HepG2 (cell line): ENCODE data around the gene OR2B3. TPM values are rescaled to one million over a fixed set of nuclear protein-coding genes. Genes with fewer than 3 reads are reported as not detected.

Experiments used
- ATAC-seq: fragments of 200-7000 bp; cut with Tn5 transposase; 3 replicates; pipeline ENCODE4 v1.9.1; 2020; ENCODE audit warnings: mild to moderate bottlenecking, moderate library complexity
- BruUV-seq: library from RNA; stranded (reverse); fragments of 400-500 nt; replicated peaks from 2 replicates; lab custom pipeline; 2021; lab: Mats Ljungman, UMichigan
- CTCF ChIA-PET: fragments of 300-600 bp; formaldehyde crosslinking; extraction: SDS; loops from one replicate; lab custom pipeline; 2021; ENCODE audit warnings: low total read pairs, inconsistent platforms, low intra/inter-chr PET ratio; lab: Yijun Ruan, JAX
- POLR2A ChIA-PET: fragments of 350-600 bp; sonication (Branson Sonifier 250); formaldehyde crosslinking; loops from one replicate; lab custom pipeline; 2020; ENCODE audit warnings: antibody characterized with exemption, inconsistent platforms; lab: Yijun Ruan, JAX
- DNase-seq: peaks from one replicate; pipeline ENCODE4 v3.0.0-alpha.2; 2015; ENCODE audit warnings: low spot score
- FAIRE-seq: peaks from 3 replicates; lab custom pipeline; 2011; peaks lifted over from hg19 to GRCh38; lab: Jason Lieb, UNC
- H2AFZ ChIP-seq: one replicate; pipeline ENCODE4 v1.6.1; 2011; ENCODE audit warnings: low read length, inconsistent platforms
- H3K27ac ChIP-seq: fragments of 300-600 bp; 3 replicates; pipeline ENCODE4 v1.8.0; 2011; ENCODE audit warnings: mixed run types, mild to moderate bottlenecking, mixed read lengths, low read length, inconsistent platforms; ENCODE audit not compliant: insufficient read depth; ENCODE audit errors: extremely low read length
- H3K27me3 ChIP-seq, 2 experiments: fragments of 200-600 bp in 1 of 2; 2 replicates in 1 of 2; 3 replicates in 1 of 2; pipeline versions ENCODE4 v1.6.0 to v1.8.0; 2011; ENCODE audit warnings: low read length in 2 of 2, mild to moderate bottlenecking in 2 of 2, moderate library complexity in 2 of 2, inconsistent platforms in 1 of 2; ENCODE audit not compliant: insufficient read depth in 2 of 2, control insufficient read depth in 1 of 2
- H3K36me3 ChIP-seq, 2 experiments: fragments of 200-600 bp in 1 of 2; replicated peaks in 1 of 2; 2 replicates in 1 of 2; 3 replicates in 1 of 2; pipeline versions ENCODE4 v1.5.1 to v1.8.0; 2011; ENCODE audit warnings: low read length in 2 of 2, inconsistent platforms in 1 of 2; ENCODE audit not compliant: insufficient read depth in 2 of 2, control insufficient read depth in 1 of 2
- H3K4me1 ChIP-seq: 2 replicates; pipeline ENCODE4 v1.5.1; 2012; ENCODE audit warnings: low read length, inconsistent platforms; ENCODE audit not compliant: insufficient read depth
- H3K4me2 ChIP-seq: 2 replicates; pipeline ENCODE4 v1.6.0; 2011; ENCODE audit warnings: low read depth, low read length, inconsistent platforms
- H3K4me3 ChIP-seq, 3 experiments: fragments of 200-600 bp in 1 of 3; sonication (generic), shearing (Covaris generic) in 1 of 3; replicated peaks in 1 of 3; 2 replicates each; pipeline ENCODE4 v1.5.1; 2011 to 2016; ENCODE audit warnings: low read length in 3 of 3, inconsistent platforms in 2 of 3, low read depth in 2 of 3, mild to moderate bottlenecking in 2 of 3, control low read depth in 1 of 3, mixed read lengths in 1 of 3; ENCODE audit not compliant: insufficient read depth in 1 of 3
- H3K79me2 ChIP-seq: one replicate; pipeline ENCODE4 v1.6.1; 2011; ENCODE audit warnings: low read length, inconsistent platforms; ENCODE audit not compliant: insufficient read depth
- H3K9ac ChIP-seq: 2 replicates; pipeline ENCODE4 v1.6.0; 2011; ENCODE audit warnings: mild to moderate bottlenecking, low read depth, low read length, inconsistent platforms; ENCODE audit not compliant: insufficient read depth
- H3K9me3 ChIP-seq: 2 replicates; pipeline ENCODE4 v1.5.1; 2012; ENCODE audit warnings: mild to moderate bottlenecking, low read length
- H4K20me1 ChIP-seq: 2 replicates; pipeline ENCODE4 v1.6.0; 2011; ENCODE audit warnings: inconsistent platforms, mild to moderate bottlenecking, low read length, moderate library complexity; ENCODE audit not compliant: insufficient read depth
- MAFF ChIP-seq: IDR thresholded peaks from 2 replicates; pipeline ENCODE4 v1.6.1; 2011; ENCODE audit warnings: low read depth, low read length, improper control_type of control experiment
- MAFG ChIP-seq: sonication (generic); formaldehyde crosslinking; IDR thresholded peaks from 2 replicates; pipeline ENCODE4 v1.5.1; 2020; ENCODE audit warnings: mild to moderate bottlenecking, missing genetic modification reagents
- MAFK ChIP-seq, 2 experiments: IDR thresholded peaks in 1 of 2; conservative IDR thresholded peaks in 1 of 2; 2 replicates each; pipeline ENCODE4 v1.6.1; 2011; ENCODE audit warnings: improper control_type of control experiment in 2 of 2, low read length in 2 of 2
- REL ChIP-seq: sonication (generic); formaldehyde crosslinking; conservative IDR thresholded peaks from 2 replicates; pipeline ENCODE4 v1.8.0; 2022; ENCODE audit warnings: mild to moderate bottlenecking, missing genetic modification reagents, moderate library complexity
- SMC3 ChIP-seq: IDR thresholded peaks from 2 replicates; pipeline ENCODE4 v1.6.1; 2011; ENCODE audit warnings: low read length, improper control_type of control experiment
- STAG1 ChIP-seq: sonication (generic); formaldehyde crosslinking; IDR thresholded peaks from 2 replicates; pipeline ENCODE4 v1.4.0; 2020; ENCODE audit warnings: missing genetic modification reagents
- WGBS: methylation state at CpG from one replicate; pipeline ENCODE4 v1.1.6; 2017; ENCODE audit warnings: low lambda C conversion rate; 5-methylcytosine and 5-hydroxymethylcytosine counted together
- in situ Hi-C: cut with HindIII; loops from 2 replicates; pipeline ENCODE4 v1.10.0; 2017; ENCODE audit warnings: low pct_unique_long_range_greater_than_20kb; ENCODE audit not compliant: extremely low pct_ligation_motif_present
- intact Hi-C: fragments of 100-400 bp; cut with micrococcal nuclease; formaldehyde crosslinking; loops from one replicate; pipeline ENCODE4 v1.10.0; 2022; ENCODE audit not compliant: unreplicated experiment
- polyA plus RNA-seq, 8 experiments: library from polyadenylated mRNA; depleted of rRNA in 3 of 8; stranded (reverse) in 7 of 8; unstranded in 1 of 8; fragments of >200 nt; fragmentation: Illumina TruSeq in 4 of 8; extraction: Trizol in 4 of 8; gene quantifications; 2 replicates each; pipeline versions ENCODE4 v1.2.1 to v1.2.3, GENCODE V29; 2011 to 2016; ENCODE audit warnings: low read depth in 4 of 8, missing spikeins in 1 of 8, mixed read lengths in 1 of 8; ENCODE audit not compliant: insufficient read depth in 1 of 8
- total RNA-seq, 5 experiments: library from RNA; depleted of rRNA; stranded (reverse); fragments of >200 nt; fragmentation: Illumina TruSeq; extraction: Trizol; gene quantifications; 2 replicates each; pipeline ENCODE4 v1.2.3, GENCODE V29; 2016; ENCODE audit warnings: low read depth in 1 of 5
- TF ChIP-seq, protein P1 (sequence below): sonication (generic); formaldehyde crosslinking; IDR thresholded peaks from 2 replicates; pipeline ENCODE4 v1.5.0; 2020; ENCODE audit warnings: mild to moderate bottlenecking, missing genetic modification reagents, moderate library complexity
- TF ChIP-seq, protein P2 (sequence below): sonication (generic); formaldehyde crosslinking; IDR thresholded peaks from 2 replicates; pipeline ENCODE4 v1.4.0; 2020; ENCODE audit warnings: missing genetic modification reagents
- TF ChIP-seq, protein P3 (sequence below): sonication (generic); formaldehyde crosslinking; IDR thresholded peaks from 2 replicates; pipeline ENCODE4 v1.9.0; 2022; ENCODE audit warnings: missing genetic modification reagents, mild to moderate bottlenecking, borderline replicate concordance

Gene OR2B3
- total and polyA plus RNA-seq, 2 of the 13 experiments (the other 11 are each of a cell fraction or from before 2014, with no cell fraction given), result not detected

DNA sequence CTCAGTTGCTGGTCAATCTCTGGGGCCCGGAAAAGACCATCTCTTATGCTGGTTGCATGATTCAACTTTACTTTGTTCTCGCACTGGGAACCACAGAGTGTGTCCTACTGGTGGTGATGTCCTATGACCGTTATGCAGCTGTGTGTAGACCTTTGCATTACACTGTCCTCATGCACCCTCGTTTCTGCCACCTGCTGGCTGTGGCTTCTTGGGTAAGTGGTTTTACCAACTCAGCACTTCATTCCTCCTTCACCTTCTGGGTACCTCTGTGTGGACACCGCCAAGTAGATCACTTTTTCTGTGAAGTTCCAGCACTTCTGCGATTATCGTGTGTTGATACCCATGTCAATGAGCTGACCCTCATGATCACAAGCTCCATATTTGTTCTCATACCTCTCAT lies 25.0 kb upstream of the OR2B3 start:
- no peaks in the 10 kb centered on the region for H3K4me1 ChIP-seq
- ATAC-seq (peak; percentile 97), DNase-seq (peak; percentile 31), FAIRE-seq (peak; percentile 36)
- H3K36me3 ChIP-seq, result no peaks in the 10 kb centered on the region
- no peaks in the 10 kb centered on the region for H3K9me3 ChIP-seq
- intact Hi-C loops, result loop anchor here (5.0 kb wide), 1 partner anchor 275 kb away; no protein-coding TSS in a partner anchor
- no peaks in the 10 kb centered on the region for H4K20me1 ChIP-seq
- in situ Hi-C loops, result no loop called here
- TF ChIP-seq MAFK (conservative IDR thresholded peaks at IDR 0.05 in 1 of 2, IDR thresholded peaks at IDR 0.05 in 1 of 2; ENCODE audit: low read length in 2 of 2) (peak; percentile 67 to 68), MAFF (peak; percentile 71), REL (CRISPR knock-in tag) (no peak), MAFG (CRISPR knock-in tag) (0 out of 2 replicates have a peak, but pooled peaks have one; percentile 50), SMC3 (peak; percentile 9; the same call in 1 of the 2 replicates), STAG1 (peak; percentile 44)
- TF ChIP-seq, protein P1, sequence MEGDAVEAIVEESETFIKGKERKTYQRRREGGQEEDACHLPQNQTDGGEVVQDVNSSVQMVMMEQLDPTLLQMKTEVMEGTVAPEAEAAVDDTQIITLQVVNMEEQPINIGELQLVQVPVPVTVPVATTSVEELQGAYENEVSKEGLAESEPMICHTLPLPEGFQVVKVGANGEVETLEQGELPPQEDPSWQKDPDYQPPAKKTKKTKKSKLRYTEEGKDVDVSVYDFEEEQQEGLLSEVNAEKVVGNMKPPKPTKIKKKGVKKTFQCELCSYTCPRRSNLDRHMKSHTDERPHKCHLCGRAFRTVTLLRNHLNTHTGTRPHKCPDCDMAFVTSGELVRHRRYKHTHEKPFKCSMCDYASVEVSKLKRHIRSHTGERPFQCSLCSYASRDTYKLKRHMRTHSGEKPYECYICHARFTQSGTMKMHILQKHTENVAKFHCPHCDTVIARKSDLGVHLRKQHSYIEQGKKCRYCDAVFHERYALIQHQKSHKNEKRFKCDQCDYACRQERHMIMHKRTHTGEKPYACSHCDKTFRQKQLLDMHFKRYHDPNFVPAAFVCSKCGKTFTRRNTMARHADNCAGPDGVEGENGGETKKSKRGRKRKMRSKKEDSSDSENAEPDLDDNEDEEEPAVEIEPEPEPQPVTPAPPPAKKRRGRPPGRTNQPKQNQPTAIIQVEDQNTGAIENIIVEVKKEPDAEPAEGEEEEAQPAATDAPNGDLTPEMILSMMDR (CRISPR knock-in tag), result peak; percentile 50
- TF ChIP-seq, protein P2, sequence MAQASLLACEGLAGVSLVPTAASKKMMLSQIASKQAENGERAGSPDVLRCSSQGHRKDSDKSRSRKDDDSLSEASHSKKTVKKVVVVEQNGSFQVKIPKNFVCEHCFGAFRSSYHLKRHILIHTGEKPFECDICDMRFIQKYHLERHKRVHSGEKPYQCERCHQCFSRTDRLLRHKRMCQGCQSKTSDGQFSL (CRISPR knock-in tag), result no peak
- TF ChIP-seq, protein P3, sequence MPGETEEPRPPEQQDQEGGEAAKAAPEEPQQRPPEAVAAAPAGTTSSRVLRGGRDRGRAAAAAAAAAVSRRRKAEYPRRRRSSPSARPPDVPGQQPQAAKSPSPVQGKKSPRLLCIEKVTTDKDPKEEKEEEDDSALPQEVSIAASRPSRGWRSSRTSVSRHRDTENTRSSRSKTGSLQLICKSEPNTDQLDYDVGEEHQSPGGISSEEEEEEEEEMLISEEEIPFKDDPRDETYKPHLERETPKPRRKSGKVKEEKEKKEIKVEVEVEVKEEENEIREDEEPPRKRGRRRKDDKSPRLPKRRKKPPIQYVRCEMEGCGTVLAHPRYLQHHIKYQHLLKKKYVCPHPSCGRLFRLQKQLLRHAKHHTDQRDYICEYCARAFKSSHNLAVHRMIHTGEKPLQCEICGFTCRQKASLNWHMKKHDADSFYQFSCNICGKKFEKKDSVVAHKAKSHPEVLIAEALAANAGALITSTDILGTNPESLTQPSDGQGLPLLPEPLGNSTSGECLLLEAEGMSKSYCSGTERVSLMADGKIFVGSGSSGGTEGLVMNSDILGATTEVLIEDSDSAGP (CRISPR knock-in tag), result no peak
- no peak overlapping the region for H3K27ac ChIP-seq
- no peak overlapping the region for H3K4me2 ChIP-seq
- no peaks in the 10 kb centered on the region for H3K79me2 ChIP-seq
- no peak overlapping the region for H3K4me3 ChIP-seq
- WGBS, result 9% methylated on average over 7 of the region's 7 CpGs
- ChIA-PET CTCF (no interaction called here), POLR2A (no interaction called here)
- no peak overlapping the region for H3K9ac ChIP-seq
- H2AFZ ChIP-seq, result no peak overlapping the region
- no peaks in the 10 kb centered on the region for H3K27me3 ChIP-seq
- no TSS peak for BruUV-seq
